Measurements from ENCODE around the gene FGF5.
"Not testable (repeated sequence)": the region's sequence is repeated elsewhere in the genome, so short reads cannot be mapped to it uniquely, and the experiment has no call there.

- not testable (repeated sequence) for TF ChIP-seq RELA (IDR thresholded peaks at IDR 0.05; ENCODE audit: borderline replicate concordance, partially characterized antibody); POLR2AphosphoS5 (IDR thresholded peaks at IDR 0.05; ENCODE audit: low read length); CTCF (IDR thresholded peaks at IDR 0.05 in 2 of 3, conservative IDR thresholded peaks at IDR 0.05 in 1 of 3; ENCODE audit: control insufficient read depth in 2 of 3, extremely low read depth in 1 of 3, insufficient read depth in 1 of 3, low read depth in 3 of 3, low read length in 3 of 3); KDM1A (IDR thresholded peaks at IDR 0.05; ENCODE audit: borderline replicate concordance); TAF1 (IDR thresholded peaks at IDR 0.05; ENCODE audit: borderline replicate concordance, low read depth, low read length); HDAC2 (IDR thresholded peaks at IDR 0.05); YY1 (IDR thresholded peaks at IDR 0.05; ENCODE audit: low read depth, low read length); POLR2A (IDR thresholded peaks at IDR 0.05; ENCODE audit: low read depth, low read length); ZNF217 (IDR thresholded peaks at IDR 0.05)
These were observed 19.0 kb upstream of the FGF5 start for GRCh38 chr4:80247484-80247883.
